ENCODE data around the gene NKAIN2.

NKAIN2 gene

DNA sequence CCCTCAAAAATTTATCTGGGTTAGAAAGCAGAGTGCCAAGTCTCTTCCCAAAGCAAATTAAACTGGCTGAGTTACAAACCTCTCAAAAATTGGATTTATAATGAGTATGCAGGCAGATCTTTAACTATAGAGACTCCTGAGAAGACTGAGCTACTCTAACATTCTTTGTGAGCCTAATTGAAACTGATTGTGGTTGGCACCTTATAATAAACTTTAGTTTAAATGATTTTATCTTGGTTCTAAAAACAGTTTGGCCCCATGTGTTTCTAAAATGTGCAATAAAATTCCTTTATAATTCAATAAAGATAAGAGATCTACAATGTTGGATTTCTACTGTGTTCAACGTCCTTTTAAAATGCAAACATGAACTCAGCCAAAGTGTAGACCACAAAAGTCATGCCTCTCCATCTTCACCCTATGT, 678.4 kb downstream of the NKAIN2 start:
- DNase-seq (ENCODE audit: low read depth in 3 of 3, low spot score in 1 of 3): no peak

DNA sequence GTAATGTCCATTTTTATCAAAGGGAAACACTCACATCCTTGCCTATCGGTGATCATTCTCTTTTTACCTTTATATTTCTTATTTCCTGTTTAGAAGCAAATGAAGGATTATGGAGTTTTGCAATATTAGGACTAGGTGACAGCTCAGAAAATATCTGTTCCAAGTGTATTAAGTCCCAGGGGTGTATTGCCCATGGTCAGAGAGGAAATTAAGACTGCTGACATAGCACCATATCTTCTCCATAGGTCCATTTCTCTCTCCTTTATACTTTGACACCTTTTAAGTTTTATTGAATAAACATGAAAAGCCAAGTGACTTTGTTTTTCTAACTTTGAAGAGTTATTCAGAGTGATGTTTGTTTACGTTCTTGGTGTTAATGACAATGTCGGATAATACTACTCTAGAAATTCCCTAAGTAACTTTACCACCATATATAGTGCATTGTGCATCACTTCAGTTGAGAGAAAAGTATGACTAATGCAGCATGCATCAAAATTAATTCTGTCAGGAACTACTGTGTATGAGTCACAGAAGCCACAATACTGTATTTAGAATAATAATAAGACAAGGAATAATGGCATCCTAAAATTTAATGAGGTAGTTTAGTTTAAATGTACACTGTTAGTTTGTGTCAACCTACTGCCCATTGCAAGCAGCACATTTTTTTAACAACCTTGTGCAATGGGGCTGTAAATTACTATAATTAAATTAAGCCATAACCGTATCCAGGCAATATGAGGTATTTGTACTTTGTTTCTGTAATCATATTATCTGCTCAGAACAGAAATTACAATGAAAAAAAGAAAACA, 684.2 kb downstream of the NKAIN2 start:
- DNase-seq (ENCODE audit: low read depth in 3 of 3, low spot score in 1 of 3): no peak

DNA sequence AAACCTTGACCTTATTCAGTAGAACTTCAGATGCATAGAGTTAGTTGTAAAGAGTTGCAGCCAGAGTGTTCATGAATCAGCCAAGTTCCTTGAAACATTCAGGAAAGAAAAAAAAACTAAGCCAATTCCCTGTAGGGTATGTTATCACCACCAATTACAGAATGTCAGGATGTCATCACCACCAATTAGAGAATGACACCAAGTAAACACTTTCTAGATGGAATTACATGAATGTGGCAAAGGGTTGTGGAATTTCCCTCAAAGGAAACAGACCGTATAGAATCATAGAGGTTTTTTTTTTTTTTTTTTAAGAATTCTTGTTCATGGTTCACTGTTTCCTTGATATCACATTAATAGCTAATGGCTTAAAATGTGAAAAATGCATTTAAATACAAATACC, 686.5 kb downstream of the NKAIN2 start:
- no peak for DNase-seq (ENCODE audit: low read depth in 3 of 3, low spot score in 1 of 3)

DNA sequence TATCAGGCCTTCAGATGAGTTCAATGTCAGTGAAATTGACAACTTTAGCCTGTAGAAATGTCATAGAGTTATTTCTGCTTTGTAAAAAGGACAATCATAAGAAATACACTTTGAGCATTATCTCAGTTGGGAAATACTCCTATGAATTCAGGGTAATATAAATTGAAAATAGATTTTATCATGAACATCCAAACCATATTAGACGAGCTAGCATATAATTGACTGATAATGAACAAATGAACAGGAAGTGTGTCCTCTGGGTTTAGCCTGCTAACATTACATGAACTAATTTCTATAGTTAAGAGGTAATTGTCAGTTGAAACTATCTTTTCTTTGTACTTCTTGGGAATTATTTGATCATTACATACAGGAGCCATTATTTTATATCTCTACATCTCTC, 689.6 kb downstream of the NKAIN2 start:
- no peak for DNase-seq (ENCODE audit: low read depth in 3 of 3, low spot score in 1 of 3)

DNA sequence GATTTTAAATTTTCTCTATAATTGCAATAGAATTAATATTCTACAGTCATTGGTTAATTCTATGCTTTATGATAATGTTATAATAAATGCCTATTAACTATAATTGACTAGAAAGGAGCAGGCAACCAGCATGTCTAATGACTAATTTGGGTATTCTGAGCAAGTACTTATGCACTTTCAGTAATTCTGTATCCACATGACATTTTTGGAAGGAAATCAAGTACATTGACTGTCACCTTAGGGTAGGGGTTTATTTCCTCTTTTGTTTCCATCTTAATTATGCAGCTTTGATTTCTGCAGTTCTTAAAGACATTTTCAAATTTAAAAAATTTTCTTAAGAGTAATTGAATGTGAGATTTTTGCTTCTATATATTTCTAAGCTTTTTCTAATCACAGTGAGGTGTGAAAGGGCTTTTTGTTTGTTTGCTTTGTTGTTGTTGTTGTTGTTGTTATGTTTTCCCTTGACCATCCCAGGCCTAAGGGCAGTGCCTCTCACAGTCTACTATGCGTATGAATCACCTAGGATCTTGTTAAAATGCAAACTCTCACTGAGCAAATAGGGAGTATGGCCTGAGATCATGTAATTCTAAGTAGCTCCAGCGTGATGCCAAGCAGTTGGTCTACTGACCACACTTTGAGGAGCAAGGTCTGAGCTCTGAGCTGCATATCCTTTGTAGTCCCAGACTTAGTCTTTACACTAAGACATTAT, 691.4 kb downstream of the NKAIN2 start:
- no peak for DNase-seq (ENCODE audit: low read depth in 3 of 3, low spot score in 1 of 3)

DNA sequence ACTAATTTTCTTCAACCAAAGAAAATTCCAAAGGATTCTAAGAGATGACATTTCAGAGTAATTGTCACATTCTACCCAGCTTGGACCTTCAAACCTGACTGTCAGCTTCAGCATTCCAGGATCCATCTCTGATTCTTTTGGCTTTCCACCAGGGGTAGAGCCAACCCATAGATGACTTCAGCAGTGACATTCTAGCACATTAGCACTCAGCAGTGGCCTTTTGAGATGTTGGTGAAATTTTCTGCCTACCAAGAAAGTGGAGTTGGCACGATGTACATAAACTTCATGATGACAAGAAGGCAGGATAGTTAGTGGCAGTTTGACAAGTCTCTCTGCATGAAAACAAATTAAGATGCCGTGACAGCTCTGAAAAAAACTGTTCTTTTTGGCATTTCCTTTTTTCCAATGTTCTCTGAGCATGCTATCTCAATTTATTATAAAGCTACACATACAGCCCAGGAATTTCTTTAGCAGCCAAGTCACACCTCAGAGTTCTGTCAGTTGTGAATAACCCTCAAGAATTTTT, 692.1 kb downstream of the NKAIN2 start:
- DNase-seq (ENCODE audit: low read depth in 3 of 3, low spot score in 1 of 3): no peak

DNA sequence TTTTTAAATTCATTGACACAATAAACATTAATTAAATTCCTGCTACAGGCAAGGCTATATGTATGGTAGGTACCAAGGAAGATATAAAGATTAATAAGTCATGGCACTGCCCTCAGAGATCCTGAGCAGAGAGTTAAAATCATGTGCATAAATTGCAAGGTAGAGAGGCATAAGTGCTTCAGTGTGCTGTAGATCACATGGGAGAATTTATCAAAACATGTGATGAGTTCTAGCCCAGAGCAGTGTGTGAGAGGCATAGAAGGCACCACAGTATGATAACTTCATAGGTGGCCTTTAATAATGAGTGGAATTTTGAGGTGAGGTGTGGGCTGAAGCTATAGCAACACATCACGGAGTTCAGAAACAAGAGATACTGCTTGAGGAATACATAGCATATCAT, 692.7 kb downstream of the NKAIN2 start:
- DNase-seq (ENCODE audit: low read depth in 3 of 3, low spot score in 1 of 3): no peak

DNA sequence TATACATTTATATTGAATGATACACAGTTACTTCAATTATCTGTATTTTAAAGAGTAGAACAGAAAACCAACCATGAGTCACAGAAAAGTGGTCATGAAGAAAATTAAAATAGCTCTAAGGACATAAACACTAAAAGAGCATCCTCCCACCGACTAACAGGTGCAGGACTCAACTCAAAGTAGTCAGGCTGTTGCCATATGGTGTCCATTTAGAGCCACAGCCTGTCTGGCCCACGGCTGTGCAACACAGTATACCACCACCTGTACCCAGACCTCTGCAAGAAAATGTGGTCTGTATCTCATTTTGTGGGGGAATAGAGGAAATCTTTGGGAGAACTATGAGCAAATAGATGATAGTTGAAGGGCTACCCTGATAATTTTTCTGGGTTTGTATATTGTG, 708.8 kb downstream of the NKAIN2 start:
- DNase-seq (ENCODE audit: low read depth in 3 of 3, low spot score in 1 of 3): no peak

DNA sequence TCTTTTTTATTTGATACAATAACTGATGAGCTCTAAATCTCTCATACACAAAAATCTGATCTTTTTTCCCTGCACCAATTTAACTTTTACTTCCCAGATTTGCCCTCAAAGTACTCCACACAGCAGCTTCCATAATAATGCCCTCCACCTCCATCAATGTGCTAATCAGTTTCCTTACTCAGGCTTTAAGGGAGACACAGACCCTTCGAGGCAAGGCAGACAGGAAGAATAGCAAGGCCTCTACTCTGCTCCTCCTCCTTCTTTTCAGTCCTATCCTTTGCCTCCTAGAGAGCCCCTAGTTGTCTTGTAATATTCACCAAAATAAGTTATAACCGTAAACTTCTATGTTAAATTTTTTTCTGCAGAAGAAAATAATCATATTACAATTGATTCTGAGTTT, 713.7 kb downstream of the NKAIN2 start:
- DNase-seq (ENCODE audit: low read depth in 3 of 3, low spot score in 1 of 3): no peak

DNA sequence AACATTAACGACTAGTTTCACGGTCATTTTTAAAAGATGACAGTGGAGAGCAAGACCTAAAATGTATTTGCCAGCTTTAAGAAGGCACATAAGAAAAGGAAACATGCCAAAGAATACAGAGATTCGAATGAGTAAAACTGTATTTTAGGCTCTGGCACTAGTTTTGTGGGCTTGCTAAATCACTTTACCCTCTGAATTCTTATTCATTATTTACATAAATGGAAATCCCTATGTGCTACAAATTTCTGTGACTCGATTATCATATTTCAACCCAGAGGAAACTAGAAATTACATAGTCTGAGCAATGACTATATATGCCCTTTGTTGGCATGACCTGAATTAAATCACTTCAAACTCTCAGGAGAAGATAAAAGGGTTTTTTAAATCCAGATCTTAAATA, 716.8 kb downstream of the NKAIN2 start:
- DNase-seq (ENCODE audit: low read depth in 3 of 3, low spot score in 1 of 3): no peak

DNA sequence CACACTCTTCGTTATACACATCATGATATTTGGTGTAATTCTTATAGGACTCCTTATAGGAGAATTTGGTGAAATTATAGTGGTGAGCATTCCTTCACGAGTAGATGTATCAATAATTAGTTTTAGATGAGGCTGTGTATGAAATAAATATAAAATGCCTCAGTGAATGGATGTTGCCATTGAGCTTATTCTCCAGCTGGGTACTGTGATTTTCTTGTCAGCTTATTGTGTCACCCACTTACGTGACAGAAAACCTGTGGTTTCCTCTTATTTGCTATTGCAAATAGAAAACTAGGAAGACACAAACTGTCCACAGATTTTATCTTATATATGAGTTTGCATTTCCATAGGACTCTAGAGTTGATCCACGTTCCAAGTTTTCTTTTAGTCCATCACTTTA, 718.7 kb downstream of the NKAIN2 start:
- DNase-seq (ENCODE audit: low read depth in 3 of 3, low spot score in 1 of 3): no peak

DNA sequence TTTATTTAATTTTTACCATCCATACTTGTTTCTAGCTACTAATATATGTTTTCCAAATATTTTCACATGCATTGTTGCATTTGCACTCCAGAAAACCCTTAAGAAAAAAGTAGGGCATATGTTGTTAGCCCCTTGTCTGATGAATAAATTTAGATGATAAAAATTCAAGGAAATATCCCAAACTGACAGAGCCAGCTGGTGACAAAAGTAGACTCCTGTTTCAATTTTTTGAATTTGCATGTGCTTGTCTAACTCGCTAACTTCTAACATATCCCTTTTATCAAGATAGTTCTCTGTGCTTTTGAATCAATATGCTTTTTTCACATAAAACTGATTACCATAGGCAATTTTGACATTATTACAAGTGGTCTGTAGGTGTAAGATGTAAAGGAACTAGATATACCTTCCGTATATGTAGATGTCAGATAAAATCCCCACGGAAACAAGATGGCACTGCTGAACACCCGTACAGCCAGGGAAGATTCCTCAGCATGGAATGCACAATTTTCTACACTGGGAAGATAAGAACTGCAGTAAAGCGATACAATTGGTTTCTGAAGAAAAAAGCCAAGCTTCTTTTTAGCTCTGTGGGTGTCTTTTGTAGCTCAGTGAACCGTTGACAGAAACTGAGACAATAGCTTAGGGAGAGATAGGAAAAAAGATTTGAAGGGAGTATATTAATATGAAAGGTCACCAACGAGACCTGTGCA, 721.0 kb downstream of the NKAIN2 start:
- DNase-seq (ENCODE audit: low read depth in 3 of 3, low spot score in 1 of 3): no peak

DNA sequence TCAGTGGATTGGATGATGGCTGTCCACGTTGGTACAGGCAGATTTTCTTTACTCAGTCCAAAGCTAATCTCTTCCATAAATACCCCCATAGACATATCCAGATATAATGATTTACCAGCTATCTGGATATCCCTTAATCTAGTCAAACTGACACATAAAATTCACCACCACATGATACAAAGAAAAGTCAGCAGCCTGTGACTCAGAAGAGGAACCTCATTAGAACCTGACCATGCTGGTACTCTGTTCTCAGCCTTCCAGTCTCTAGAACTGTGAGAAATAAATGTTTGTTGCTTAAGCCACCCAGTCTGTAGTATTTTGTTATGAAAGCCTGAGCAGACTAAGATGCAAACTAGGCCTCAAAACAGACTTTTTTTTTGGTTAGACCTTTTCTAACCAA, 727.3 kb downstream of the NKAIN2 start:
- DNase-seq (ENCODE audit: low read depth in 3 of 3, low spot score in 1 of 3): no peak

DNA sequence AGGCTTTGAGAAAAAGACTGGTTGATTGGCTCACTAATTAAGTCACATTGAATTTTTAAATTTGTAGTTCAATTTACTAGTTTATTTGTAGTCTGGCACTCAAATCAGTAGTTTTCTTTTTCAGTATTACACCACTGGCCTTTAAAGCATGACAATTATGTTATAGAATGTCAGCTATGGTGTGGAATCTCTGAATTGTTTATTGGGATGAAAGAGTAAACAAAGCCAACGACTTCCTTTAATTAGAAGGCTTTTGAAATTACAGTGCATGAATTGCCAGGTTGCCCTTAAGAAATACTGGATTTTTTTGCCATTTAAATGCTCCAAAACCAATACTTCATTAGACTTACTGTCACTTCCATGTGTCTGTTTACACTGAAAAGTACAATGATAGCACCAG, 731.6 kb downstream of the NKAIN2 start:
- DNase-seq (ENCODE audit: low read depth in 3 of 3, low spot score in 1 of 3): no peak

DNA sequence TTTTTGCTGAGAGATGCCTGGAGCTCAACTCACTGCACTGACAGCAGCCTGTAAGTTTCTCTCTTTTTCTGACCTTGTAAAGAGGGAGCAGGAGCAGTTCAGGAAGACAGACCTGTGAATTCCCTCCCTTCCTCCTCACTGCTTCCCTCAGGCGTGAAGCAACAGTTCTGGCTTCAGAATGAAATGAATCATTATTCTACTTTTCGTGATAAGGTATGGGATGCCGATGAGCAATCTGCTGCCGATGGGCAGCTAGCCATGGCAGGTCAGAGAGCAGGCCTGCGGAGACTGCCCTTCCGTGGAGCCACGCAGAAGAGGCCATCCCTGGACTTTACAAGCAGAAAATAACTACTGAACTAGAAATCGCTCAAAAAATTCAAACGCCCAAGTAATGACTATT, 732.1 kb downstream of the NKAIN2 start:
- DNase-seq (ENCODE audit: low read depth in 3 of 3, low spot score in 1 of 3): no peak

DNA sequence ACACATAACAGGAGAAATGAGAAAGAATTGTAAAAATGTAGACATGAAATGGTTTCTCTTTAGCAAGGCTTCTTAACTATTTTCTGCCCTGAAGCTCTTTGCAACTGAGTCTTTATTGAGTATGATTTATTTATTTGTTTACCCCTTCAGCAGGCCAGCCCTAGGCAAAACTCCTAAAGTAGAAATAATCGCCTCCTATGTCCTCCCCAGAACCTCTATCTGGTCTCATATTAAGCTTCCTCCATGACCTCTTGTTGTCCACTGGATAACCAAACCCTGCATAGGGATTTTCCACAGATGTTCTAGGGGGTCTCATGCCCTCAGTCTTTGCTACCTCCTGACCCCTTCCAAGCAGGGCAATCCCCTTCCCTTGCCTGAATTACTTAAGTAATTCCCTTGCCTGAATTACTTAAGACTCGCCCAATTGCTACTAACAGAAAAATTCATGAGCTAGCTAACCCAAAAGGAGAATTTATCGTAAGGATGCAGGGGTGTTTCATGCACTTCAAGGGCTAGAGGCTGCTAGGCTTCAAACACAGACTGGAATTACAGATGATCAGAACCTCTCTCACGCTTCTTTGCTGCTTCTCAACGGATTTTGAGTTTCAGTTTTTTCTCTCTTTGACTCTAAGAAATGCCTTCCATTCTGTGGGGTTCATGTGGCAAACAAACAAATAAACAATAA, 732.6 kb downstream of the NKAIN2 start:
- no peak for DNase-seq (ENCODE audit: low read depth in 3 of 3, low spot score in 1 of 3)

DNA sequence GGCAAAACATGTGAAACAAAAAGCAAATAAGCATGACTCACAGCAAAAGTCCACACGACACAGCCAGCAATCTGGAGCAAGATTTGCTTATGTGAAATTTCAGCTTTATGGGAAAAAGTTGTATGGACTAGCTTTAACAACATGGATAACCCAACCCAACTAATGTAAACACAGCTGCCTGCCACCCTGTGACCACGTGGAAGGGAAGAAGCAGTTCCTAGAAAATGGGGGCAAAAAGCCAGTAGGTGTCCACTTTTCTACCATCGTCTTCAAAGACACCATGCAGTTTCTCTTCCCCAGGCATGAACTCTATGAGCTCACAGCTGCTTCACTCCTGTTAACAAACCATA, 733.2 kb downstream of the NKAIN2 start:
- no peak for DNase-seq (ENCODE audit: low read depth in 3 of 3, low spot score in 1 of 3)

DNA sequence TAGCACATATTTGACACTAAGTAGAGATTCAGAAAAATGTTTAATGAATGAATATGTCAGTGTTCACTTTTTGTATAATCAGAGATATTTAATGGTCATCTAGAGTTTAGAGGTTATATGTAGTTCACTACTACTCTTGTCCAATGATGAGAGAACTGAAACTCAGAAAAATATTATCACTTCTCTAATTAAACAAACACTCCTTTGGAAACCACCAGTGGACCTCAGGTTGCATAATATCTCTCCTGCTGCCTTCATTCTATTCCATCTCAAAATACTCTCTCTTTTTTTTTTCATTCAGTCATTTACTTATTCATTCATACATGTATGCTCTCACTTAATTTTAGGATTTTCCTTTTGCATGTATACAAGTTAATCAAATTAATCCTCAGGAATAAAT, 735.4 kb downstream of the NKAIN2 start:
- DNase-seq (ENCODE audit: low read depth in 3 of 3, low spot score in 1 of 3): no peak

DNA sequence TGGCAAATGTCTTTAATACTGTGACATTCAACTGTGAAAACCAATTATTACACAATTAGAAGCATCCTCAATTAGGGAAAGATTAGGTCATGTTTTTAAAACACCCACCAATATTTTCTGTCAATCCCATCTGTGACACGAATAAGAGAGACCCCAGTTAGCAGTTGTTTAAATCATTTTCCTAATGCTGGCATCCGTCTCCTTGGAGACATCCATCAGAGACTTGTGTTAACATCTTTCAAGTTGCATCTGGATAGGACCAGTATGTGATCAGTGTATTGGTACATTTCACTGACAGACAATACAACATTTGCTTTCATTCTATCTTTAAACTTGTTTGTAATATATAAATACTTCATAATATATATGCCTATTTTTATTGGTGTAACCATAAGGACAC, 737.9 kb downstream of the NKAIN2 start:
- DNase-seq (ENCODE audit: low read depth in 3 of 3, low spot score in 1 of 3): no peak

DNA sequence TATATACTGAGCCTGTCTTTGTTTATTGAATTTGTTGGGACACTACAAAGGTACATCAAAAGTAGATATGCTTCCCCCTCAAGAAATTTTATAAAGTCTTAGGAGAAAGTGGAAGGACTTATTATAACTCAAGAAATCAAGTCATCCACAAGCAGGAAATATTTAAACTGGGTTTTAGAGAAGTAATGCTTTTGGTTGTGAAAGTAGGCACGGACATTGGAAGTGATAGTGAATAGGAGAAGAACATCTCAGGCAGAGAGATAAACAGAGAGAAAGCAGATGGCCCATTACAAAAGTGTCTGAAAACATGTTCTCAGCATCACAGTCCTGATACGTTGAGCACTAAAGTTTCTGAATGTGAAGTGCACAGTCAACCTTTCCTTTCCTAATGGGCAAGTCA, 742.9 kb downstream of the NKAIN2 start:
- DNase-seq (ENCODE audit: low read depth in 3 of 3, low spot score in 1 of 3): no peak

DNA sequence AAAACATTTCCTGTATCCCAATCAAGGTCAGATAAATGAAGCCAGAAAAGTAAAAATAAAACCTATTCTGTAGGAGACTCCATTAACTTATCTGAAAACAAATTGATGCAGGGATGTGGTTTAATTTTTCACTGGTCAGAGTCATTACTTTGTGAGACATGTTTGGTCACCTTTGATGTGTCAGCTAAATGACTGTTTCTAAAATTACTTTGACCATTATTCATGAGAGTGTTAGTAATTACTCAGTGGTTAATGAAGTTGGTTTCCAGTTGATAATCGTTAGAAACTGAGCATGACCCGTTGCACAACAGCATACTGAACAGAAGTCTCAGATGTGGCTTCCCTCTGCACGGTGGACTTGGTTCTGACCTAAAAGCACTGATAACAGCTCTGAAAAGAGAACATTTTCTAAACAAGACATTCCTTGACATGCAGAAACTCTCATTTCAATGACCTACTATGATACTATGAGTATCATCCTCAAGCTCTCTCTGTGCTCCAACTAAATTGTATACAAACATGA, 748.1 kb downstream of the NKAIN2 start:
- no peak for DNase-seq (ENCODE audit: low read depth in 3 of 3, low spot score in 1 of 3)

Measured in stimulated activated CD4-positive, alpha-beta T cell treated with anti-CD3 and anti-CD28 coated beads, TNF-alpha, amount 100 ng/mL, for 1 hour (primary cell).